ENCODE results near the gene NCKAP5. TPM values are rescaled to one million over a fixed set of nuclear protein-coding genes. Genes with fewer than 3 reads are reported as not detected.

Gene NCKAP5
- total and polyA plus RNA-seq, 9 of the 15 experiments (the other 6 are each of a cell fraction or from before 2014, with no cell fraction given), result not detected

GRCh38 chr2:132780651-132781050 lies 787.6 kb downstream of the NCKAP5 start (continued):
- TF ChIP-seq, protein P1, sequence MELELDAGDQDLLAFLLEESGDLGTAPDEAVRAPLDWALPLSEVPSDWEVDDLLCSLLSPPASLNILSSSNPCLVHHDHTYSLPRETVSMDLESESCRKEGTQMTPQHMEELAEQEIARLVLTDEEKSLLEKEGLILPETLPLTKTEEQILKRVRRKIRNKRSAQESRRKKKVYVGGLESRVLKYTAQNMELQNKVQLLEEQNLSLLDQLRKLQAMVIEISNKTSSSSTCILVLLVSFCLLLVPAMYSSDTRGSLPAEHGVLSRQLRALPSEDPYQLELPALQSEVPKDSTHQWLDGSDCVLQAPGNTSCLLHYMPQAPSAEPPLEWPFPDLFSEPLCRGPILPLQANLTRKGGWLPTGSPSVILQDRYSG (tag; conservative IDR thresholded peaks at IDR 0.05; ENCODE audit: low read depth), result no peak
- TF ChIP-seq GABPB2 (CRISPR knock-in tag; conservative IDR thresholded peaks at IDR 0.05) (no peak), TCF7L2 (IDR thresholded peaks at IDR 0.05; ENCODE audit: low read depth, low read length) (no peak), ZNF253 (CRISPR knock-in tag; conservative IDR thresholded peaks at IDR 0.05) (no peak), ZNF408 (CRISPR knock-in tag; IDR thresholded peaks at IDR 0.05; ENCODE audit: low read depth) (no peak)

GRCh38 chr2:132779206-132779721 lies 789.0 kb downstream of the NCKAP5 start:
- Histone ChIP-seq H3K27me3 (ENCODE audit: control insufficient read depth in 2 of 2, insufficient read depth in 2 of 2, low read length in 2 of 2) (peaks cover 0 to 16% of the 10 kb centered on the region in 2 experiments; a peak in 1 of 5 replicates), H3K4me2 (ENCODE audit: insufficient read depth, low read length) (no peak overlapping the region), H3K27ac (ENCODE audit: extremely low read depth, low read depth, low read length) (no peak overlapping the region), H3K79me2 (ENCODE audit: control insufficient read depth, insufficient read depth, low read length) (no peaks in the 10 kb centered on the region), H3K9me3 (replicated peaks; ENCODE audit: control insufficient read depth, insufficient read depth, low read depth, low read length) (no peaks in the 10 kb centered on the region), H3K9me1 (ENCODE audit: control insufficient read depth, insufficient read depth, low read length) (no peaks in the 10 kb centered on the region), H3K4me1 (replicated peaks in 1 of 2; ENCODE audit: control insufficient read depth in 2 of 2, insufficient read depth in 2 of 2, low read length in 2 of 2) (no peaks in the 10 kb centered on the region), H3K4me3 (no peak overlapping the region), H3K9ac (ENCODE audit: insufficient read depth in 1 of 2, low read depth in 2 of 2, low read length in 2 of 2) (no peak overlapping the region), H2AFZ (ENCODE audit: low read depth, low read length) (no peak overlapping the region), H4K20me1 (replicated peaks; ENCODE audit: control insufficient read depth, insufficient read depth, low read length) (no peaks in the 10 kb centered on the region), H3K36me3 (ENCODE audit: control insufficient read depth, insufficient read depth, low read length) (no peaks in the 10 kb centered on the region)
- FAIRE-seq, result no peak
- ChIA-PET POLR2A (no interaction called here), CTCF (ENCODE audit: low intra/inter-chr PET ratio) (no interaction called here)
- no peak for DNase-seq (ENCODE audit: extremely low read depth in 1 of 4, low spot score in 3 of 4)
- WGBS (ENCODE audit: insufficient coverage, low coverage, missing lambda C conversion rate), result 0% methylated on average over 1 of the region's 1 CpG
- in situ Hi-C loops (cut with MboI) (no loop called here), intact Hi-C loops (cut with micrococcal nuclease) (no loop called here)
- no peak for ATAC-seq
- BruUV-seq (replicated peaks), result no TSS peak
- TF ChIP-seq SMARCA5 (IDR thresholded peaks at IDR 0.05) (no peak), NCOA4 (IDR thresholded peaks at IDR 0.05; ENCODE audit: partially characterized antibody) (no peak), ZBTB1 (CRISPR knock-in tag; IDR thresholded peaks at IDR 0.05; ENCODE audit: borderline replicate concordance, low read depth) (no peak), TAF7 (tag; IDR thresholded peaks at IDR 0.05) (no peak), ZZZ3 (IDR thresholded peaks at IDR 0.05) (no peak), ZNF224 (CRISPR knock-in tag; IDR thresholded peaks at IDR 0.05) (no peak), TCF3 (CRISPR knock-in tag; IDR thresholded peaks at IDR 0.05) (no peak), ZSCAN32 (CRISPR knock-in tag; IDR thresholded peaks at IDR 0.05) (no peak), FOSL1 (tag; conservative IDR thresholded peaks at IDR 0.05) (no peak), HDAC1 (IDR thresholded peaks at IDR 0.05) (no peak), EP400 (IDR thresholded peaks at IDR 0.05) (no peak)
- TF ChIP-seq, protein P2, sequence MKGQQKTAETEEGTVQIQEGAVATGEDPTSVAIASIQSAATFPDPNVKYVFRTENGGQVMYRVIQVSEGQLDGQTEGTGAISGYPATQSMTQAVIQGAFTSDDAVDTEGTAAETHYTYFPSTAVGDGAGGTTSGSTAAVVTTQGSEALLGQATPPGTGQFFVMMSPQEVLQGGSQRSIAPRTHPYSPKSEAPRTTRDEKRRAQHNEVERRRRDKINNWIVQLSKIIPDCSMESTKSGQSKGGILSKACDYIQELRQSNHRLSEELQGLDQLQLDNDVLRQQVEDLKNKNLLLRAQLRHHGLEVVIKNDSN (CRISPR knock-in tag; IDR thresholded peaks at IDR 0.05), result no peak

All from K562 (cell line).